Heart right ventricle (tissue), 16 donors: Measurements from ENCODE around the gene XG. TPM values are rescaled to one million over a fixed set of nuclear protein-coding genes. Genes with fewer than 3 reads are reported as not detected.

Experiments
- ATAC-seq, 8 donors: fragments of 200-7000 bp; cut with Tn5 transposase; one replicate each; pipeline ENCODE4 v1.9.1; 2020; ENCODE audit warnings: mild to moderate bottlenecking in 8 of 8, moderate library complexity in 8 of 8, moderate number of reproducible peaks in 1 of 8
- DNase-seq, 2 donors: peaks; one replicate each; pipeline ENCODE4 v3.0.0-alpha.2; 2020
- H3K27ac ChIP-seq, 10 donors: fragments of 200-600 bp; sonication (generic) in 2 of 10; one replicate each; pipeline versions ENCODE4 v1.5.0 to v1.8.0; 2020 to 2022; ENCODE audit warnings: mild to moderate bottlenecking in 3 of 10
- H3K27me3 ChIP-seq, 7 donors: fragments of 200-600 bp; one replicate each; pipeline ENCODE4 v1.8.0; 2021 to 2022; ENCODE audit warnings: mild to moderate bottlenecking in 2 of 7
- H3K36me3 ChIP-seq, 9 donors: fragments of 200-600 bp; sonication (generic) in 1 of 9; one replicate each; pipeline versions ENCODE4 v1.5.0 to v1.8.0; 2020 to 2022; ENCODE audit warnings: mild to moderate bottlenecking in 2 of 9
- H3K4me1 ChIP-seq, 9 donors: fragments of 200-600 bp; sonication (generic) in 1 of 9; one replicate each; pipeline versions ENCODE4 v1.5.0 to v1.8.0; 2020 to 2022; ENCODE audit warnings: mild to moderate bottlenecking in 4 of 9
- H3K4me3 ChIP-seq, 10 donors: fragments of 200-600 bp; sonication (generic) in 2 of 10; one replicate each; pipeline versions ENCODE4 v1.5.0 to v1.8.0; 2020 to 2022; ENCODE audit warnings: mild to moderate bottlenecking in 7 of 10, moderate library complexity in 2 of 10
- H3K9me3 ChIP-seq, 11 donors: fragments of 200-600 bp in 10 of 11; sonication (generic) in 2 of 11; one replicate each; pipeline versions ENCODE4 v1.5.0 to v1.8.0; 2013 to 2022; ENCODE audit warnings: mild to moderate bottlenecking in 2 of 11, control low read depth in 1 of 11, moderate library complexity in 1 of 11
- CTCF ChIP-seq, 9 donors: fragments of 200-600 bp; sonication (generic) in 2 of 9; IDR thresholded peaks; one replicate each; pipeline versions ENCODE4 v1.5.0 to v1.8.0; 2021 to 2022; ENCODE audit warnings: antibody characterized with exemption in 9 of 9, mild to moderate bottlenecking in 5 of 9, moderate library complexity in 1 of 9
- WGBS, 2 donors: extraction: QIAGEN DNeasy Blood & Tissue Kit; methylation state at CpG; one replicate each; pipeline ENCODE4 v1.1.7; 2013; ENCODE audit warnings: inconsistent platforms in 1 of 2; 5-methylcytosine and 5-hydroxymethylcytosine counted together
- intact Hi-C, 10 donors: fragments of 100-400 bp; cut with DNase I; formaldehyde crosslinking; loops; one replicate each; pipeline versions ENCODE4 v1.11.1 to v1.14.2; 2022
- polyA plus RNA-seq, 2 donors: library from polyadenylated mRNA; stranded (reverse); fragments of 200-250 nt; gene quantifications; one replicate each; pipeline ENCODE4 v1.2.3, GENCODE V29; 2013
- total RNA-seq, 10 donors: library from RNA; stranded (reverse); fragmentation: NEBNext Ultra II Directional in 3 of 10; extraction: Animal tissue kit (Norgen Biotek cat#: 25700) in 3 of 10; gene quantifications; one replicate each; pipeline versions ENCODE4 v1.2.1 to v1.2.4, GENCODE V29; 2021 to 2023
- donor health status: Arrhythmogenic right ventricular cardiomyopathy.
- donor health status: ischemic (EF 13 %, LVEDD 7.1; RV severe dilation, severe dysfunction).
- donor health status: healthy with polysubstance abuse.
- donor health status: DM: no; HTN: yes; CAD: no.
- donor health status: DM: no; HTN: no; CAD: no.
- donor health status: ischemic (EF 25% LVEDD 6.9; RV normal size, moderate dysfunction).
- donor health status: ischemic (EF 25% LVEDD 5.7; RV mildly dilated, moderate dysfunction).
- donor health status: healthy.
- donor health status: DM: yes; HTN: yes; CAD: no.
- donor health status: Ischemic cardiomyopathy.
- donor health status: ischemic (EF 35%, LVEDD 5.7; RV mildly dilated, moderate dysfunction).
- donor health status: nonischemic (EF 11% LVEDD 7.7; RV severe dilation, severe dysfunction).
- donor health status: DM: yes; HTN: yes; CAD: no.
- donor health status: PGD.
- donor health status: ischemic (EF 29% LVEDD 5.4; RV normal size, mild dysfunction).
- donor health status: nonischemic (EF 23%, LVEDD 6.1; RV moderate dilation, normal function).

The XG gene
- total and polyA plus RNA-seq, 12 donors: 0.16 to 1.5 (median 0.29) TPM; not detected in 2

- Histone ChIP-seq H3K27me3 (peaks cover 0 to 25% (median 0%) of the 10 kb centered on the region in 7 donors), H3K9me3 (no peaks in the 10 kb centered on the region), H3K4me3 (no peak overlapping the region), H3K36me3 (no peaks in the 10 kb centered on the region), H3K4me1 (no peaks in the 10 kb centered on the region), H3K27ac (no peak overlapping the region)
- 46 to 58% methylated on average over 8 of the region's 8 CpGs for WGBS, 2 donors
- intact Hi-C loops: loop anchor here in 2 of 10 donors (10.0 kb wide), 1 partner anchor 1175 kb away; no protein-coding TSS in a partner anchor
- DNase-seq (no peak), ATAC-seq (no peak)
- no peak for TF ChIP-seq CTCF (IDR thresholded peaks at IDR 0.05)
These were observed 68.4 kb downstream of the XG start for GRCh38 chrX:2820136-2820771.

- Histone ChIP-seq H3K27me3 (peaks cover 0 to 34% (median 0%) of the 10 kb centered on the region in 7 donors), H3K27ac (no peak overlapping the region), H3K4me3 (no peak overlapping the region), H3K36me3 (no peaks in the 10 kb centered on the region), H3K4me1 (no peaks in the 10 kb centered on the region), H3K9me3 (no peaks in the 10 kb centered on the region)
- no peak for TF ChIP-seq CTCF (IDR thresholded peaks at IDR 0.05)
- no peak for ATAC-seq
- DNase-seq: no peak
- WGBS, 2 donors: 54 to 58% methylated on average over 13 of the region's 13 CpGs
- intact Hi-C loops: loop anchor here in 2 of 10 donors (10.0 kb wide), 1 partner anchor 1179 kb away; no protein-coding TSS in a partner anchor
These were observed 72.1 kb downstream of the XG start for GRCh38 chrX:2823795-2824386.

- no peaks in the 10 kb centered on the region for H3K4me1 ChIP-seq
- DNase-seq (no peak), ATAC-seq (no peak)
- no peak overlapping the region for H3K27ac ChIP-seq
- H3K4me3 ChIP-seq: no peak overlapping the region
- intact Hi-C loops: loop anchor here in 2 of 10 donors (10.0 kb wide), 1 partner anchor 1180 kb away; no protein-coding TSS in a partner anchor
- TF ChIP-seq CTCF (IDR thresholded peaks at IDR 0.05): no peak
- H3K9me3 ChIP-seq: no peaks in the 10 kb centered on the region
- H3K27me3 ChIP-seq: peaks cover 0 to 35% (median 4%) of the 10 kb centered on the region in 7 donors
- no peaks in the 10 kb centered on the region for H3K36me3 ChIP-seq
These were observed 73.0 kb downstream of the XG start for GRCh38 chrX:2824886-2825285.

GRCh38 chrX:2828344-2828958 lies 76.6 kb downstream of the XG start, which contains the start of gene GYG2:
TSS of gene GYG2 (plus strand) at chrX:2828930. CDS start at chrX:2830189, 1,259 bp downstream.
- H3K27ac ChIP-seq: no peak within 1 kb of the TSS
- H3K36me3 ChIP-seq: no peaks in the 10 kb centered on the region
- TF ChIP-seq CTCF (IDR thresholded peaks at IDR 0.05): no peak
- no peaks in the 10 kb centered on the region for H3K9me3 ChIP-seq
- DNase-seq (no peak), ATAC-seq (peak in 3 of 8 donors; percentile 45 to 63 (median 46))
- H3K4me1 ChIP-seq: no peaks in the 10 kb centered on the region
- WGBS, 2 donors: 14 to 18% methylated on average over 38 to 55 of the region's 56 CpGs
- intact Hi-C loops: loop anchor here in 2 of 10 donors (10.0 kb wide), 1 partner anchor 1184 kb away; no protein-coding TSS in a partner anchor
- peak within 1 kb of the TSS in 9 of 10 donors; percentile 17 to 38 (median 28) for H3K4me3 ChIP-seq
- peaks cover 0 to 55% (median 5%) of the 10 kb centered on the region in 7 donors for H3K27me3 ChIP-seq
